ENCODE results near the gene E2F3. TPM values are rescaled to one million over a fixed set of nuclear protein-coding genes. Genes with fewer than 3 reads are reported as not detected.

E2F3 gene
- total and polyA plus RNA-seq, 10 of the 15 experiments (the other 5 are each of a cell fraction or from before 2014, with no cell fraction given) = 5.1 to 16.8 (median 10.6) TPM

DNA sequence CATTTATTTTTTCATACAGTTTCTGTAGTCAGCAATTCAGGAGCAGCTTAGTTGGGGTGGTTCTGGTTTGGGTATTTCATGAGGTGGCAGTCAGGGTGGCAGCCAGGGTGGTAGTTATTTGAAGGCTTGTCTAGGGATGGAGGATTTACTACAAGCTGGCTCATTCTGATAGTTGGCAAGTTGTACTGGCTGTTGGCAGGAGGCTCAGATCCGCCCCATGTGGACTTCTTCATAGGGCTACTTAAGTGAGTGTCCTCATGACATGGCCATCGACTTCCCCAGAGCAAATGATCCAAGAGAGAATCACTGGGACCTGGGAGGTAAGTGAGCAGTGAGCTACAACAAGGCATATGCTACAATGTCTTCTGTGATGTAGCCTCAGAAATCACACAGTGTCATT is 110.2 kb downstream of the E2F3 start:
- H3K4me3 ChIP-seq = no peak overlapping the region
- no peaks in the 10 kb centered on the region for H3K79me2 ChIP-seq (ENCODE audit: control insufficient read depth, insufficient read depth, low read length)
- H3K27me3 ChIP-seq (replicated peaks in 1 of 2; ENCODE audit: control insufficient read depth in 2 of 2, insufficient read depth in 2 of 2, low read length in 1 of 2) = no peaks in the 10 kb centered on the region
- FAIRE-seq = no peak
- 0% methylated on average over 2 of the region's 2 CpGs for WGBS (ENCODE audit: insufficient coverage, insufficient replicate concordance, low lambda C conversion rate, missing lambda C conversion rate)
- H3K27ac ChIP-seq (ENCODE audit: control insufficient read depth, insufficient read depth) = no peak overlapping the region
- in situ Hi-C loops (cut with MboI) (loop anchor here (25.0 kb wide), 1 partner anchor 1500 kb away; no protein-coding TSS in a partner anchor), intact Hi-C loops (cut with micrococcal nuclease; ENCODE audit: unreplicated experiment) (no loop called here)
- BruUV-seq (replicated peaks) = no TSS peak
- DNase-seq (ENCODE audit: low read depth, low spot score) = no peak
- no peaks in the 10 kb centered on the region for H3K9me3 ChIP-seq (replicated peaks; ENCODE audit: control insufficient read depth, insufficient read depth, low read length)
- ChIA-PET RAD21 (ENCODE audit: unreplicated experiment) (no interaction called here), POLR2A (no interaction called here), SMC1A (ENCODE audit: uncharacterized antibody, unreplicated experiment) (interaction anchor here (1.1 to 1.3 kb wide), 2 partner anchors 108 to 146 kb away, joined by 3 read pairs; no protein-coding TSS in a partner anchor), CTCF (interaction anchor here (1.0 to 1.2 kb wide), 2 partner anchors 19 to 107 kb away, joined by 3 to 4 read pairs; no protein-coding TSS in a partner anchor)
- ATAC-seq = no peak; the same call in 2 of the 3 replicates
- H3K36me3 ChIP-seq (ENCODE audit: control insufficient read depth in 2 of 2, insufficient read depth in 2 of 2, low read length in 1 of 2) = no peaks in the 10 kb centered on the region
- no peaks in the 10 kb centered on the region for H3K4me1 ChIP-seq (ENCODE audit: control insufficient read depth, insufficient read depth, low read length)
- H4K20me1 ChIP-seq (ENCODE audit: control insufficient read depth, insufficient read depth) = no peaks in the 10 kb centered on the region
- no peak overlapping the region for H2AFZ ChIP-seq (ENCODE audit: control insufficient read depth, low read depth, low read length)
- H3K4me2 ChIP-seq (ENCODE audit: control insufficient read depth, insufficient read depth) = no peak overlapping the region
- H3K9ac ChIP-seq (ENCODE audit: control insufficient read depth, insufficient read depth, low read length) = no peak overlapping the region
- TF ChIP-seq TCF7 (IDR thresholded peaks at IDR 0.05; ENCODE audit: borderline replicate concordance) = no peak
- no peak for TF ChIP-seq NR2C2 (IDR thresholded peaks at IDR 0.05; ENCODE audit: borderline replicate concordance, control insufficient read depth, insufficient read length, low read depth)
- no peak for TF ChIP-seq SREBF2 (IDR thresholded peaks at IDR 0.05; ENCODE audit: low read length)
- no peak for TF ChIP-seq DPF2 (IDR thresholded peaks at IDR 0.05)
- TF ChIP-seq, protein P1, sequence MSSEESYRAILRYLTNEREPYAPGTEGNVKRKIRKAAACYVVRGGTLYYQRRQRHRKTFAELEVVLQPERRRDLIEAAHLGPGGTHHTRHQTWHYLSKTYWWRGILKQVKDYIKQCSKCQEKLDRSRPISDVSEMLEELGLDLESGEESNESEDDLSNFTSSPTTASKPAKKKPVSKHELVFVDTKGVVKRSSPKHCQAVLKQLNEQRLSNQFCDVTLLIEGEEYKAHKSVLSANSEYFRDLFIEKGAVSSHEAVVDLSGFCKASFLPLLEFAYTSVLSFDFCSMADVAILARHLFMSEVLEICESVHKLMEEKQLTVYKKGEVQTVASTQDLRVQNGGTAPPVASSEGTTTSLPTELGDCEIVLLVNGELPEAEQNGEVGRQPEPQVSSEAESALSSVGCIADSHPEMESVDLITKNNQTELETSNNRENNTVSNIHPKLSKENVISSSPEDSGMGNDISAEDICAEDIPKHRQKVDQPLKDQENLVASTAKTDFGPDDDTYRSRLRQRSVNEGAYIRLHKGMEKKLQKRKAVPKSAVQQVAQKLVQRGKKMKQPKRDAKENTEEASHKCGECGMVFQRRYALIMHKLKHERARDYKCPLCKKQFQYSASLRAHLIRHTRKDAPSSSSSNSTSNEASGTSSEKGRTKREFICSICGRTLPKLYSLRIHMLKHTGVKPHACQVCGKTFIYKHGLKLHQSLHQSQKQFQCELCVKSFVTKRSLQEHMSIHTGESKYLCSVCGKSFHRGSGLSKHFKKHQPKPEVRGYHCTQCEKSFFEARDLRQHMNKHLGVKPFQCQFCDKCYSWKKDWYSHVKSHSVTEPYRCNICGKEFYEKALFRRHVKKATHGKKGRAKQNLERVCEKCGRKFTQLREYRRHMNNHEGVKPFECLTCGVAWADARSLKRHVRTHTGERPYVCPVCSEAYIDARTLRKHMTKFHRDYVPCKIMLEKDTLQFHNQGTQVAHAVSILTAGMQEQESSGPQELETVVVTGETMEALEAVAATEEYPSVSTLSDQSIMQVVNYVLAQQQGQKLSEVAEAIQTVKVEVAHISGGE (CRISPR knock-in tag; IDR thresholded peaks at IDR 0.05) = no peak
- TF ChIP-seq HDAC2 (IDR thresholded peaks at IDR 0.05) = no peak
- TF ChIP-seq SRF (IDR thresholded peaks at IDR 0.05; ENCODE audit: low read depth in 2 of 2, low read length in 2 of 2) = no peak
- TF ChIP-seq ATF7 (IDR thresholded peaks at IDR 0.05; ENCODE audit: low read depth) = no peak
- TF ChIP-seq MTA2 (IDR thresholded peaks at IDR 0.05; ENCODE audit: low read depth) = no peak
- TF ChIP-seq, protein P2, sequence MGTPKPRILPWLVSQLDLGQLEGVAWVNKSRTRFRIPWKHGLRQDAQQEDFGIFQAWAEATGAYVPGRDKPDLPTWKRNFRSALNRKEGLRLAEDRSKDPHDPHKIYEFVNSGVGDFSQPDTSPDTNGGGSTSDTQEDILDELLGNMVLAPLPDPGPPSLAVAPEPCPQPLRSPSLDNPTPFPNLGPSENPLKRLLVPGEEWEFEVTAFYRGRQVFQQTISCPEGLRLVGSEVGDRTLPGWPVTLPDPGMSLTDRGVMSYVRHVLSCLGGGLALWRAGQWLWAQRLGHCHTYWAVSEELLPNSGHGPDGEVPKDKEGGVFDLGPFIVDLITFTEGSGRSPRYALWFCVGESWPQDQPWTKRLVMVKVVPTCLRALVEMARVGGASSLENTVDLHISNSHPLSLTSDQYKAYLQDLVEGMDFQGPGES (IDR thresholded peaks at IDR 0.05) = no peak
- TF ChIP-seq HDAC6 (IDR thresholded peaks at IDR 0.05; ENCODE audit: unreplicated experiment) = no peak
- TF ChIP-seq, protein P3, sequence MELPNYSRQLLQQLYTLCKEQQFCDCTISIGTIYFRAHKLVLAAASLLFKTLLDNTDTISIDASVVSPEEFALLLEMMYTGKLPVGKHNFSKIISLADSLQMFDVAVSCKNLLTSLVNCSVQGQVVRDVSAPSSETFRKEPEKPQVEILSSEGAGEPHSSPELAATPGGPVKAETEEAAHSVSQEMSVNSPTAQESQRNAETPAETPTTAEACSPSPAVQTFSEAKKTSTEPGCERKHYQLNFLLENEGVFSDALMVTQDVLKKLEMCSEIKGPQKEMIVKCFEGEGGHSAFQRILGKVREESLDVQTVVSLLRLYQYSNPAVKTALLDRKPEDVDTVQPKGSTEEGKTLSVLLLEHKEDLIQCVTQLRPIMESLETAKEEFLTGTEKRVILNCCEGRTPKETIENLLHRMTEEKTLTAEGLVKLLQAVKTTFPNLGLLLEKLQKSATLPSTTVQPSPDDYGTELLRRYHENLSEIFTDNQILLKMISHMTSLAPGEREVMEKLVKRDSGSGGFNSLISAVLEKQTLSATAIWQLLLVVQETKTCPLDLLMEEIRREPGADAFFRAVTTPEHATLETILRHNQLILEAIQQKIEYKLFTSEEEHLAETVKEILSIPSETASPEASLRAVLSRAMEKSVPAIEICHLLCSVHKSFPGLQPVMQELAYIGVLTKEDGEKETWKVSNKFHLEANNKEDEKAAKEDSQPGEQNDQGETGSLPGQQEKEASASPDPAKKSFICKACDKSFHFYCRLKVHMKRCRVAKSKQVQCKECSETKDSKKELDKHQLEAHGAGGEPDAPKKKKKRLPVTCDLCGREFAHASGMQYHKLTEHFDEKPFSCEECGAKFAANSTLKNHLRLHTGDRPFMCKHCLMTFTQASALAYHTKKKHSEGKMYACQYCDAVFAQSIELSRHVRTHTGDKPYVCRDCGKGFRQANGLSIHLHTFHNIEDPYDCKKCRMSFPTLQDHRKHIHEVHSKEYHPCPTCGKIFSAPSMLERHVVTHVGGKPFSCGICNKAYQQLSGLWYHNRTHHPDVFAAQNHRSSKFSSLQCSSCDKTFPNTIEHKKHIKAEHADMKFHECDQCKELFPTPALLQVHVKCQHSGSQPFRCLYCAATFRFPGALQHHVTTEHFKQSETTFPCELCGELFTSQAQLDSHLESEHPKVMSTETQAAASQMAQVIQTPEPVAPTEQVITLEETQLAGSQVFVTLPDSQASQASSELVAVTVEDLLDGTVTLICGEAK (IDR thresholded peaks at IDR 0.05; ENCODE audit: borderline replicate concordance) = no peak
- no peak for TF ChIP-seq KAT2A (conservative IDR thresholded peaks at IDR 0.05; ENCODE audit: control insufficient read depth, low read depth, low read length)
- no peak for TF ChIP-seq MEF2A (IDR thresholded peaks at IDR 0.05; ENCODE audit: insufficient read depth, low read depth, low read length)
